Natural killer cell (primary cell): Measurements from ENCODE around the gene SPATA12. TPM values are rescaled to one million over a fixed set of nuclear protein-coding genes. Genes with fewer than 3 reads are reported as not detected.

Experiments
- ATAC-seq, 3 donors: fragments of 150-1000 bp in 2 of 3; fragments of 200-7000 bp in 1 of 3; cut with Tn5 transposase; 1 replicate in 1 of 3; 2 replicates in 2 of 3; pipeline ENCODE4 v1.10.0; 2021; ENCODE audit warnings: mild to moderate bottlenecking in 2 of 3, moderate library complexity in 2 of 3
- DNase-seq, 2 donors: peaks; one replicate each; pipeline versions ENCODE4 v3.0.0 to v3.0.0-alpha.2; 2013 to 2021; ENCODE audit warnings: mixed read lengths in 1 of 2
- H3K27ac ChIP-seq: one replicate; pipeline ENCODE4 v1.5.1; 2013; ENCODE audit warnings: mild to moderate bottlenecking, low read length
- H3K27me3 ChIP-seq: one replicate; pipeline ENCODE4 v1.6.1; 2013; ENCODE audit warnings: low read length; ENCODE audit not compliant: control insufficient read depth, insufficient read depth
- H3K36me3 ChIP-seq: one replicate; pipeline ENCODE4 v1.6.1; 2013; ENCODE audit warnings: low read length; ENCODE audit not compliant: control insufficient read depth, insufficient read depth
- H3K4me1 ChIP-seq: one replicate; pipeline ENCODE4 v1.6.1; 2013; ENCODE audit warnings: low read length; ENCODE audit not compliant: control insufficient read depth, insufficient read depth
- H3K4me3 ChIP-seq: one replicate; pipeline ENCODE4 v1.5.1; 2013; ENCODE audit warnings: low read length
- H3K9me3 ChIP-seq: one replicate; pipeline ENCODE4 v1.6.1; 2013; ENCODE audit warnings: low read length; ENCODE audit not compliant: control insufficient read depth, insufficient read depth
- H3K27ac Mint-ChIP-seq, 2 donors: one replicate each; pipeline ENCODE4 v1.8.0; 2022; ENCODE audit warnings: mild to moderate bottlenecking in 2 of 2, mixed read lengths in 2 of 2, moderate library complexity in 1 of 2
- H3K27me3 Mint-ChIP-seq, 2 donors: one replicate each; pipeline ENCODE4 v1.8.0; 2022; ENCODE audit warnings: low read depth in 2 of 2, mixed read lengths in 2 of 2
- H3K36me3 Mint-ChIP-seq: one replicate; pipeline ENCODE4 v1.8.0; 2022; ENCODE audit warnings: mixed read lengths
- H3K4me1 Mint-ChIP-seq, 2 donors: one replicate each; pipeline ENCODE4 v1.8.0; 2022; ENCODE audit warnings: mixed read lengths in 2 of 2
- H3K4me3 Mint-ChIP-seq: one replicate; pipeline ENCODE4 v1.8.0; 2022; ENCODE audit warnings: mild to moderate bottlenecking, moderate library complexity, mixed read lengths
- H3K9me3 Mint-ChIP-seq, 2 donors: one replicate each; pipeline ENCODE4 v1.8.0; 2022; ENCODE audit warnings: mixed read lengths in 2 of 2
- CTCF ChIP-seq: fragments of 200-600 bp; IDR thresholded peaks from one replicate; pipeline ENCODE4 v1.8.0; 2022; ENCODE audit warnings: antibody characterized with exemption
- whole genome bisulfite sequencing: methylation state at CpG from one replicate; pipeline ENCODE4 v1.1.7; 2013; ENCODE audit warnings: missing lambda C conversion rate; ENCODE audit not compliant: insufficient coverage; 5-methylcytosine and 5-hydroxymethylcytosine counted together
- intact Hi-C: fragments of 100-400 bp; cut with micrococcal nuclease; formaldehyde crosslinking; loops from one replicate; pipeline ENCODE4 v1.14.2; 2022
- total RNA-seq, 4 donors: library from RNA; stranded (reverse); fragments of 120-200 nt in 1 of 4; gene quantifications; one replicate each; pipeline versions ENCODE4 v1.2.3 to v1.2.4, GENCODE V29; 2013 to 2022

SPATA12 gene
- total RNA-seq, 3 donors from 2014 or later (not counting 1 experiment from before 2014, with no cell fraction given): not detected

- Mint-ChIP-seq H3K4me1 (no peaks in the 10 kb centered on the region), H3K27ac (no peak overlapping the region), H3K36me3 (no peaks in the 10 kb centered on the region), H3K4me3 (no peak overlapping the region), H3K9me3 (no peaks in the 10 kb centered on the region), H3K27me3 (peaks cover 4 to 10% of the 10 kb centered on the region in 2 donors)
- ATAC-seq (no peak), DNase-seq (no peak)
- Histone ChIP-seq H3K36me3 (no peaks in the 10 kb centered on the region), H3K4me3 (no peak overlapping the region), H3K9me3 (no peaks in the 10 kb centered on the region), H3K4me1 (no peaks in the 10 kb centered on the region), H3K27me3 (no peaks in the 10 kb centered on the region), H3K27ac (no peak overlapping the region)
- TF ChIP-seq CTCF: no peak
- intact Hi-C loops: no loop called here
- 53% methylated on average over 3 of the region's 3 CpGs for WGBS
Measured at GRCh38 chr3:57025237-57025636, 35.2 kb upstream of the SPATA12 start.

DNA sequence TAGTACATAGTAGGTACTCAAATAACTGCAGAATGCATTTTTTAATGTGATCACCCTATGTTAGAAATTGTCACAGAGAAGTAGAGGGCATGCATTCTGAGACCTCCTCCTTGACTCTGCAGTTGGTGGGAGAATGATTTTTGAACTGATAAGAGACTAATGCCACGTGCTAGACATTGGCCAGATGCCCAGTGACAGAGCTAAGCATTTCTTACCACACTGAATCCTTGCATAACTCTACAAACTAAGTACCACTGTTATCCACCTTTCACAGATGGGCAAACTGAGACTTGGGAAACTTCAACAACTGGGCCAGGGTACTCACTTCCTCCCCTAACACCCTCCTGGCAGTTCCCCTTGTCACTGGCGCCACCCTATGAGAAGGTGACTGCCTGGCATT lies 33.5 kb upstream of the SPATA12 start:
- TF ChIP-seq CTCF: no peak
- H3K27me3 Mint-ChIP-seq: peaks cover 4 to 10% of the 10 kb centered on the region in 2 donors

GRCh38 chr3:57029383-57029782 lies 31.1 kb upstream of the SPATA12 start:
- H3K27ac Mint-ChIP-seq: no peak overlapping the region
- H3K9me3 ChIP-seq: no peaks in the 10 kb centered on the region
- 100% methylated on average over 2 of the region's 2 CpGs for WGBS

More for the DNA sequence above, 33.5 kb upstream of the SPATA12 start:
- Histone ChIP-seq H3K4me3 (no peak overlapping the region), H3K36me3 (no peaks in the 10 kb centered on the region), H3K27me3 (no peaks in the 10 kb centered on the region), H3K9me3 (no peaks in the 10 kb centered on the region), H3K4me1 (no peaks in the 10 kb centered on the region), H3K27ac (no peak overlapping the region)
- no peaks in the 10 kb centered on the region for H3K4me1 Mint-ChIP-seq
- WGBS: 49% methylated on average over 2 of the region's 2 CpGs
- ATAC-seq (no peak), DNase-seq (no peak)
- H3K9me3 Mint-ChIP-seq: no peaks in the 10 kb centered on the region
- no peak overlapping the region for H3K4me3 Mint-ChIP-seq
- intact Hi-C loops: no loop called here
- H3K27ac Mint-ChIP-seq: no peak overlapping the region
- no peaks in the 10 kb centered on the region for H3K36me3 Mint-ChIP-seq

More at GRCh38 chr3:57029383-57029782, 31.1 kb upstream of the SPATA12 start:
- no peaks in the 10 kb centered on the region for H3K4me1 ChIP-seq
- intact Hi-C loops: no loop called here
- TF ChIP-seq CTCF: no peak
- no peaks in the 10 kb centered on the region for H3K36me3 ChIP-seq
- no peak for DNase-seq
- no peaks in the 10 kb centered on the region for H3K9me3 Mint-ChIP-seq
- no peak for ATAC-seq
- no peaks in the 10 kb centered on the region for H3K27me3 ChIP-seq
- peaks cover 0 to 6% of the 10 kb centered on the region in 2 donors for H3K27me3 Mint-ChIP-seq
- no peak overlapping the region for H3K27ac ChIP-seq
- no peak overlapping the region for H3K4me3 Mint-ChIP-seq
- H3K4me3 ChIP-seq: no peak overlapping the region
- H3K4me1 Mint-ChIP-seq: no peaks in the 10 kb centered on the region
- H3K36me3 Mint-ChIP-seq: no peaks in the 10 kb centered on the region
